GM19452 (cell line): Measurements from ENCODE around the gene TVP23A.
"Not testable (repeated sequence)": the region's sequence is repeated elsewhere in the genome, so short reads cannot be mapped to it uniquely, and the experiment has no call there.

Experiments used
- ATAC-seq: cut with Tn5 transposase; IDR thresholded peaks from one replicate; pipeline ENCODE4 v1.9.1; 2021; ENCODE audit not compliant: unreplicated experiment

TVP23A gene

GRCh38 chr16:10806698-10807097, 11.9 kb downstream of the TVP23A start:
- ATAC-seq = no peak

- ATAC-seq = no peak
Measured at GRCh38 chr16:10805334-10805733, 13.3 kb downstream of the TVP23A start.

- ATAC-seq = no peak
Measured at GRCh38 chr16:10799736-10800135, 18.9 kb downstream of the TVP23A start.

GRCh38 chr16:10791048-10791447, 27.5 kb downstream of the TVP23A start:
- no peak for ATAC-seq

- ATAC-seq = not testable (repeated sequence)
Measured at GRCh38 chr16:10788630-10789029, 30.0 kb downstream of the TVP23A start.

GRCh38 chr16:10787304-10787703, 31.3 kb downstream of the TVP23A start:
- no peak for ATAC-seq

- ATAC-seq = no peak
Measured at GRCh38 chr16:10782628-10783027, 36.0 kb downstream of the TVP23A start.

GRCh38 chr16:10780628-10781027, 38.0 kb downstream of the TVP23A start:
- no peak for ATAC-seq

GRCh38 chr16:10779908-10780307, 38.7 kb downstream of the TVP23A start:
- ATAC-seq = not testable (repeated sequence)

- no peak for ATAC-seq
Measured at GRCh38 chr16:10777356-10777755, 41.2 kb downstream of the TVP23A start.

GRCh38 chr16:10776923-10777322, 41.7 kb downstream of the TVP23A start:
- not testable (repeated sequence) for ATAC-seq

- ATAC-seq = peak; percentile 78
Measured at GRCh38 chr16:10776280-10776679, 42.3 kb downstream of the TVP23A start.

- no peak for ATAC-seq
Measured at GRCh38 chr16:10770907-10771306, 47.7 kb downstream of the TVP23A start.

GRCh38 chr16:10769381-10769780, 49.2 kb downstream of the TVP23A start:
- no peak for ATAC-seq

GRCh38 chr16:10767127-10767526, 51.5 kb downstream of the TVP23A start:
- no peak for ATAC-seq

- peak; percentile 72 for ATAC-seq
Measured at GRCh38 chr16:10765772-10766171, 52.8 kb downstream of the TVP23A start.

- ATAC-seq = no peak
Measured at GRCh38 chr16:10763456-10763855, 55.1 kb downstream of the TVP23A start.

GRCh38 chr16:10762336-10763016, 56.1 kb downstream of the TVP23A start:
- ATAC-seq = no peak

- no peak for ATAC-seq
Measured at GRCh38 chr16:10761373-10761772, 57.2 kb downstream of the TVP23A start.

- ATAC-seq = no peak
Measured at GRCh38 chr16:10760858-10761257, 57.7 kb downstream of the TVP23A start.

- ATAC-seq = no peak
Measured at GRCh38 chr16:10756574-10756973, 62.0 kb downstream of the TVP23A start.

GRCh38 chr16:10754941-10755340, 63.7 kb downstream of the TVP23A start:
- ATAC-seq = no peak

- no peak for ATAC-seq
Measured at GRCh38 chr16:10753670-10754069, 64.9 kb downstream of the TVP23A start.
